NCI-H146 treated with DMSO at 0.1 percent for 48 hours (cell line): Measurements from ENCODE around the gene ZBTB46.
"Not testable (repeated sequence)": the region's sequence is repeated elsewhere in the genome, so short reads cannot be mapped to it uniquely, and the experiment has no call there.

Experiments
- DNase-seq: peaks from one replicate; lab custom pipeline; 2025; ENCODE audit not compliant: unreplicated experiment; lab: John Stamatoyannopoulos, UW

The ZBTB46 gene

DNA sequence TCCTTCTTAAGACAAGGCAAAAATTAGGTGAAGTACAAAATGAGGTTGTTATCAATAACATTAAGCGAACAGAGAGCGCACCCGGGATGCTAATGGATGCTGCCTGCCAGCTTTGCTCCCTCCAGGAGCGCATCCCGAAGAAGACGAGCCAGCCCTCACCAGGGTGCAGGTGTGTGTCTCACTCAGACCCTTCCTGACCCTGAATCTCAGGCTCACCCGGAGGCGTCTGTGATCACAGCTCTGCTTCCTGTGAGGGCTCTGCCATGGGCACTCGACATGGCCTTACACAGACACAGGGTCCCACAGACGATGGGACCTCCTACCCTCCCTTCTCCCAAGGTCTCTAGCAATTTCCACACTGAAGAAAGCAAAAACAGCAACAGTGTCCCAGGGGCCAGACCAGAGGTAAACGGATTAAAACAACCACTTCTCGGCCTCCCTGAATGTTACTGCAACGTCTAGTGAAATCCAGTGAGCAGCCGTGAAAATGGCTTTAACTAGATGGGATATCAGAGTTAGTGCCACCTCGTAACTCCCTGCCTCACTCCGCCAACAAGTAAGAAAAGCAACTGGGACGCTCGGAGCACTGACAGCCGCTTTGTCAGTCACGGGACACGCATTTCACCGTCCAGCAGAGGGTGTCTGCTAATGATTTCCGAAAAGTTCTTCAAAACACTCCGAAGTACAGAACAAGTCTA is 11.7 kb downstream of the ZBTB46 start:
- no peak for DNase-seq

DNA sequence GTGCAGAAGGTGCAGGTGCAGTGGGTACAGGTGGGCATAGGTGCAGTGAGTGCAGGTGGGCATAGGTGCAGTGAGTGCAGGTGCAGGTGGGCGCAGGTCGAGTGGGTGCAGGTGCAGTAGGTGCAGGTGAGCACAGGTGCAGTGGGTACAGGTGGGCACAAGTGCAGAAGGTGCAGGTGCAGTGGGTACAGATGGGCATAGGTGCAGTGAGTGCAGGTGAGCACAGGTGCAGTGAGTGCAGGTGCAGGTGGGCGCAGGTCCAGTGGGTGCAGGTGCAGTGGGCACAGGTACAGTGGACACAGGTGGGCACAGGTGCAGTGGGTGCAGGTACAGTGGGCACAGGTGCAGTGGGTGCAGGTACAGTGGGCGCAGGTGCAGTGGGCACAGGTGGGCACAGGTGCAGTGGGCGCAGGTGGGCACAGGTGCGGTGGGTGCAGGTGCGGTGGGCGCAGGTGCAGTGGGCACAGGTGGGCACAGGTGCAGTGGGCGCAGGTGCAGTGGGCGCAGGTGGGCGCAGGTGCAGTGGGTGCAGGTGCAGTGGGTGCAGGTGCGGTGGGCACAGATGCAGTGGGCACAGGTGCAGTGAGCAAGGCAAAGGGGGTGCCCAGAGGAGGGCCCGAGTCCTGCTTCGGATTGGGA is 15.3 kb downstream of the ZBTB46 start:
- no peak for DNase-seq

DNA sequence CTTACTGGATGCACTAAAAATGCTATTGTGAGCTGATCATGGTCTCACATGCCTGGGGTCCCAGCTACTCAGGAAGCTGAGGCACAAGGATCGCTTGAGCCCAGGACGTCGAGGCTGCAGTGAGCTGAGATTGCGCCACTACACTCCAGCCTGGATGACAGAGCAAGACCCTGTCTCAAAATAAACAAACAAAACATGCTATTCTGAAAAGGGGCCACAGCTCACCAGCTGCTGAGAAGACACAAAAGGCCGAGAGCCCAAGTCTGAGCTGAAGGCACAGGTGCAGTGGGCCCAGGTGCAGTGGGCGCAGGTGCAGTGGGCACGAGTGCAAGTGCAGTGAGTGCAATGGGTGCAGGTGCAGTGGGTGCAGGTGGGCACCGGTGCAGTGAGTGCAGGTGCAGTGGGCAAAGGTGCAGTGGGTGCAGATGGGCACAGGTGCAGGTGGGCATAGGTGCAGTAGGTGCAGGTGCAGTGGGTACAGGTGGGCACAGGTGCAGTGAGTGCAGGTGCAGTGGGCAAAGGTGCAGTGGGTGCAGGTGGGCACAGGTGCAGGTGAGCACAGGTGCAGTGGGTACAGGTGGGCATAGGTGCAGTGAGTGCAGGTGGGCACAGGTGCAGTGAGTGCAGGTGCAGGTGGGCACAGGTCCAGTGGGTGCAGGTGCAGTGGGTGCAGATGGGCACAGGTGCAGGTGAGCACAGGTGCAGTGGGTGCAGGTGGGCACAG is 16.0 kb downstream of the ZBTB46 start:
- no peak for DNase-seq

DNA sequence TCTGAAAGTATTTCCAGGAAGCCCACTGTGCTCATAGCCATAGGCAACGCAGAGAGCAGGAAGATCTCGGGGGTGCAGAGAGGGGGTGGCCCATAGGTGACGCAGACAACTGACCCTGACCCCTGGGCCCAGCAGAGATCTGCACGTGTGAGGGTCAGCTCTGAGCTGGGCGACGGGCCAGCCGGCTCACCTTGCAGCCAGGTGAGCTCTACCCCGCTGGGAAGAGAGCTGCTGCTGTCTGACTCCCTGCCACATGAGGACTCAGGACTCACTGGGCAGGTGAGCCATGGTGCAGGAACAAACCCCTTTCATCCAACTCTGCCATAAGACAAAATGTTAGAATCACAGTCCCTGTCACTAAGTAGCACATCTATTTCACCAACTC is 19.6 kb downstream of the ZBTB46 start:
- DNase-seq: no peak

DNA sequence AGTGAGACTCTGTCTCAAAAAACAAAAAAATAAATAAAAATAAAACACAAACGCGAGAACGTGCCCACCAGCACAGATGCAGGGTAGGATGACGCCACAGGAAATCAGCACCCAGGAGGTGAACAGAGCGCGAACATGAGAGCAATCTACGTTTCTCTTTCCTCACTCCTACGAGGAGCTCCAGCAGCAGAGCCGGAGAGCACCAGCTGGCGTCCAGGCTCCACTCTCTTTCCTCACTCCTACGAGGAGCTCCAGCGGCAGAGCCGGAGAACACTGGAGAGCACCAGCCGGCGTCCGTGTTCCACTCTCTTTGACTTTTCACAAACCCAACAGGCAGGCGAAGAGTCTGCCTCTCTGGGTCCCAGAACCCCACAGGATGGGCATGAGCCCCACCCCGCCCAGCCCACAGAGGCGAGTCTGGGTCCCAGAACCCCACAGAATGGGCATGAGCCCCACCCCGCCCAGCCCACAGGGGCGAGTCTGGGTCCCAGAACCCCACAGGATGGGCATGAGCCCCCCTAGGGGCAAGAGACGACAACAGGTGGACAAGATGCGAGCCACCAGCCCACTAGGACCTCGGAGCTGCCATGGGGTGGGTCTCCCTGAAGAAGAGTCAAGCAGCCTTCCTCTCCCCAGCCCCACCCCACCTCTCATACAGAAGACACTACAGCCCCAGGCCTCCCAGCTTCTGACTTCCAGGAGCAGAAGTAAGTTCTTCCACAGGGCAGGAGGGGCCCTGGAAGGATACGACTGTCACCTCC is 20.2 kb downstream of the ZBTB46 start:
- no peak for DNase-seq

DNA sequence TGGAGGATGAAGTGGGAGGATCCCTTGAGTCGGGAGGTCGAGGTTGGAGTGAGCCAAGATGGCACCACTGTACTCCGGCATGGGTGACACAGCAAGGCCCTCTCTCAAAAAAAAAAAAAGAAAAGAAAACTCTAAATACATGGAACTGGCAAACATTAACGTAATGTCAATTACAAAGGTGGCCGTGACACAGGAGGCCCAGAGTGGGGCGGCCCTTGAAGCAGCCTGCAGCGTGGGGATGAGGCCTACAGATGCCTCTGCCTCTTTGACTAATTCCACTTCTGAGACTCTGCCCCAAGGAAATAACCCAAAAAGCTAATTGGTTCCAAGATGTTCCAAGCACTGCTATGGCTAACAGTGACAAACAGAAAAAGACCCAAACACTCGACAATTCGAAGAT is 21.2 kb downstream of the ZBTB46 start:
- DNase-seq: no peak

DNA sequence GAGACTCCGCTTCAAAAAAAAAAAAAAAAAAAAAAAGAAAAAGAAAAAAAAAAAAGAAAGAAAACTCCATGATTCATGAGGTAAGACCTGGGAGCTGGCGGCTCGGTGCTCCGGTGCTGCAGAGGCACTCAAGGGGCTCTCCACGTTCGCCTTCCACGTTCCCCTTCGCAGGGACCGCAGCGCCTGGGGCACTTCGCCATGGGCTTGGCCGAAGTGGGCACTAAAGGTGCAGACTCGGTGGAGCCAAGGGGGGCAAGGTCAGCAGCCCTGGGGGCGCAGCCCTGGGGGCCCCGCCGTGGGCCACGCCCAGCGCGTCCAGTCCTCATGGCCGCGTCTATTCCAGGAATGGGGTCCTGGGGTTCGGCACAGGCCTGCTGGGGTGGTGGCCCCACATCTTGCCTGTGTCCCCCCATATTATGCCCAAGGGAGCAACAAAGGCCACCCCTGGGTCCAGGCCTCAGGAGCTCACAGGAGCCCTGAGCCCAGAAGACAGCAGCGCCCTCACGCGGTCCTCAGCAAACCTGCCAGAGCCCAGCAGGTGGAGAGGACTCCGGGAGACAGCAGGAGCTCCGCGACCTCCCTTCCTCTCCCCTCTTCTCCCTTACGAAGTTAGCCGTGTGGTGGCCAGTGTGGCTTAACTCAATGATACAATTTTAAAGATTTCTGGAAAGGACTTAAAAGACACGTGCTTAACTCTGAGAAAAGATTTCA is 21.9 kb downstream of the ZBTB46 start:
- DNase-seq: no peak

DNA sequence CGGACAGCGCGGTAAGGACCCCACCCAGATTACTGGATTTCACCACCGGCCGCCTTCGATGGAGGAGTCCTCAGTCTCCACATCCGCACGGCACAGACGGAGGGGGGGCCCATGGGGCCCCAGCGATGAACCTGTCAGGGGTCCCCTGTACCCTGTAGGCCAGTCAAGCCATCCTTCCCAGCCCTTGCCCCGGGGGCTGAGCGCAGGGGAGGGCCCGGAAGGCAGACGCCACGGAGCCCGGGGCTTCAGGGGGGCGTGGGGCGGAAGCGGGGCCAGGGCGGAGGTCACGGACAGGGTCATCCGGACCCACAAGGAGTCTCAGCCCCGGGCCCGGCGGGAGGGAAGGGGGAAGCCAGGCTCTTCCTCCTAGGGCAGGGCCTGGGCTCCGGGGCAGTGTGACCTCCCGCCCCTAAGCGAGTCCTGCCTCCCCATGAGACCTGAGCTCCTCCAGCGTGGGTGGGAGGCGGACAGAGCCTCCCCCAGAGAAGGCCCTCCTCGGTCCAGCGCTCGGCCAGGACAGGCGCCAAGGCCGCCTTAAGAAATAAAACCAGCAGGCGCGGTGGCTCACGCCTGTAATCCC is 22.8 kb downstream of the ZBTB46 start:
- no peak for DNase-seq

DNA sequence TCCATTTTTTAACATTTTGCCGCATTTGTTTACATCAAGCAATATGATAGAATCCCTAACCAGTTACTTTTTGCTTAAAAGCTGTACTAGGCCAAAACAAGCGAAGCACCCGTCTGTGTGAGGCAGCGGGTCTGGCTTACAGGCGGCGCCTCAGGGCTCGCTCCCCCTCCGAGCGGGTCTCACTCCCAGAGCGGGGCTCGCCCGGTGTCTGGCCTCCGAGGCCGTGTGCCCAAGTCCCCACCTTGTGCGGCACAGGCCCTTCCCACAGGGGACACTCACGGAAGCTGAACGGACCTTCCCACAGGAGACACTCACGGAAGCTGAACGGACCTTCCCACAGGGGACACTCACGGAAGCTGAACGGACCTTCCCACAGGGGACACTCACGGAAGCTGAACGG is 23.4 kb downstream of the ZBTB46 start:
- no peak for DNase-seq

DNA sequence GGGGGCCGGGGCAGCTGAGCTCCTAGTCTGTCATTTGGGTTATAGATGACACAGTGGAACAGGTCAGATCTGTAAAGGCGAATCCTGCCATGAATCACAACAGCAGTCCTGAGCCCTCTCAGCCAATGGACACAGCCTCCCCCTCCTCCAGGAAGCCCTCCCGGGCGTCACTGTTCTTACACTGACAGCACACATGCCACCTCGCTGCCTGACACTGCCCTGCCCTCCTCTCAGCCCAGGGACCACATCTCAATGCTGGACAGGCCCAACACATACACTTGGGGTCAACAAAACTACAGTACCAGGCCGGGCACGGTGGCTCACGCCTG is 26.8 kb downstream of the ZBTB46 start:
- DNase-seq: no peak

DNA sequence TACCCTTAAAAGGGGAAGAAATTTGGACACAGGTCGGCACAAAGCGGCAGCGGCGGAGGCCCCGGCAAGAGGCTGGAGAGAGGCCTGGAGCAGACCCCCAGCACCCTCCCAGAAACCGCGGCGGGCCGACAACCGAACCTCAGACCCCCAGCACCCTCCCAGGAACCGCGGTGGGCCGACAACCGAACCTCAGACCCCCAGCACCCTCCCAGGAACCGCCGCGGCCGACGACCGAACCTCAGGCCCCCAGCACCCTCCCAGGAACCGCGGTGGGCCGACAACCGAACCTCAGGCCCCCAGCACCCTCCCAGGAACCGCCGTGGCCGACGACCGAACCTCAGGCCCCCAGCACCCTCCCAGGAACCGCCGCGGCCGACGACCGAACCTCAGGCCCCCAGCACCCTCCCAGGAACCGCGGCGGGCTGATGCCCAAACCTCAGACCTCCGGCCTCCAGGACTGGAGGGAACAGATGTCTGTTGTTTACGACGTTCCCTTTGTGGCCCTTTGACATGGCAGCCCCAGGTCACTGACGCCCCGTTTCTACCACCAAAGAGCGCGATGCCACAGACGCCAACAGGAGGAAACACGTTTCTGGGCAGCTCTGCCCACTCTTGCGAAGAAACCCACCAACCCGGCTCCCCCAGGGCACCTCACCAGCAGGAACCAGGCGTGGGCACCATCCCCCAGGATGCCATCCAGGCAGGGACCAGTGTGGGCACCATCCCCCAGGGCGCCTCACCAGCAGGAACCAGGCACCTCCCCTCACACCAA is 28.4 kb downstream of the ZBTB46 start:
- DNase-seq: no peak

DNA sequence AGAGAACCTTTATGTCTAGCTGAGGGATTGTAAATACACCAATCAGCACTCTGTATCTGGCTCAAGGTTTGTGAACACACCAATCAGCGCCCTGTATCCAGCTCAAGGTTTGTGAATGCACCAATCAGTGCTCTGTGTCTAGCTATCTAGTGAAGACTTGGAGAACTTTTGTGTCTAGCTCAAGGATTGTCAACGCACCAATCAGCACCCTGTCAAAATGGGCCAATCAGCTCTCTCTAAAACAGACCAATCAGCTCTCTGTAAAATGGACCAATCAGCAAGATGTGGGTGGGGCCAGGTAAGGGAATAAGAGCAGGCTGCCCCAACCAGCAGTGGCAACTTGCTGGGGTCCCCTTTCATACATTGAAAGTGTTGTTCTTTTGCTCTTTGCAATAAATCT is 29.9 kb downstream of the ZBTB46 start:
- DNase-seq: not testable (repeated sequence)

DNA sequence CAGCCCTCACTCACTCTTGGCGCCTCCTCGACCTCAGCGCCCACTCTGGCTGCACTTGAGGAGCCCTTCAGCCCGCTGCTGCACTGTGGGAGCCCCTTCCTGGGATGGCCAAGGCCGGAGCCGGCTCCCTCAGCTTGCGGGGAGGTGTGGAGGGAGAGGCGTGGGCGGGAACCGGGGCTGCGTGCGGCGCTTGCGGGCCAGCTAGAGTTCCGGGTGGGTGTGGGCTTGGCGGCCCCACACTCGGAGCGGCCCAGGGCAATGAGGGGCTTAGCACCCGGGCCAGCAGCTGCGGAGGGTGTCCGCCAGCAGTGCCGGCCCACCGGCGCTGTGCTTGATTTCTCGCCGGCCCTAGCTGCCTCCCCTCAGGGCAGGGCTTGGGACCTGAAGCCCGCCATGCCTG is 30.7 kb downstream of the ZBTB46 start:
- DNase-seq: not testable (repeated sequence)

DNA sequence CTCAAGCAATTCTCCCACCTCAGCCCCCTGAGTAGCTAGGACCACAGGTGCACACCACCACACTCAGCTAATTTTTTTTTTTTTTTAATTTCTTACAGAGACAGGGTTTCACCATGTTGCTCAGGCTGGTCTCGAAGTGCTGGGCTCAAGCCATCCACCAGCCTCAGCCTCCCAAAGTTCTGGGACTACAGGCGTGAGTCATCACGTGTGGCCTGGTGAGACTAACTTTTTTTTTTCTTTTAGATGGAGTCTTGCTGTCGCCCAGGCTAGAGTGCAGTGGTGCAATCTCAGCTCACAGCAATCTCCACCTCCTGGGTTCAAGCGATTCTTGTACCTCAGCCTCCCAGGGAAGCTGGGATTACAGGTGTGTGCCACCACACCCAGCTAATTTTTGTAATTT is 31.9 kb downstream of the ZBTB46 start:
- DNase-seq: not testable (repeated sequence)

DNA sequence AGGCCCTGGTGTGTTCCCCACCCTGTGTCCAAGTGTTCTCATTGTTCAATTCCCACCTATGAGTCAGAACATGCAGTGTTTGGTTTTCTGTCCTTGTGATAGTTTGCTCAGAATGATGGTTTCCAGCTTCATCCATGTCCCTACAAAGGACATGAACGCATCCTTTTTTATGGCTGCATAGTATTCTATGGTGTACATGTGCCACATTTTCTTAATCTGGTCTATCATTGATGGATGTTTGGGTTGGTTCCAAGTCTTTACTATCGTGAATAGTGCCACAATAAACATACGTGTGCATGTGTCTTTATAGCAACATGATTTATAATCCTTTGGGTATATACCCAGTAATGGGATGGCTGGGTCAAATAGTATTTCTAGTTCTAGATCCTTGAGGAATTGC is 33.9 kb downstream of the ZBTB46 start:
- not testable (repeated sequence) for DNase-seq

DNA sequence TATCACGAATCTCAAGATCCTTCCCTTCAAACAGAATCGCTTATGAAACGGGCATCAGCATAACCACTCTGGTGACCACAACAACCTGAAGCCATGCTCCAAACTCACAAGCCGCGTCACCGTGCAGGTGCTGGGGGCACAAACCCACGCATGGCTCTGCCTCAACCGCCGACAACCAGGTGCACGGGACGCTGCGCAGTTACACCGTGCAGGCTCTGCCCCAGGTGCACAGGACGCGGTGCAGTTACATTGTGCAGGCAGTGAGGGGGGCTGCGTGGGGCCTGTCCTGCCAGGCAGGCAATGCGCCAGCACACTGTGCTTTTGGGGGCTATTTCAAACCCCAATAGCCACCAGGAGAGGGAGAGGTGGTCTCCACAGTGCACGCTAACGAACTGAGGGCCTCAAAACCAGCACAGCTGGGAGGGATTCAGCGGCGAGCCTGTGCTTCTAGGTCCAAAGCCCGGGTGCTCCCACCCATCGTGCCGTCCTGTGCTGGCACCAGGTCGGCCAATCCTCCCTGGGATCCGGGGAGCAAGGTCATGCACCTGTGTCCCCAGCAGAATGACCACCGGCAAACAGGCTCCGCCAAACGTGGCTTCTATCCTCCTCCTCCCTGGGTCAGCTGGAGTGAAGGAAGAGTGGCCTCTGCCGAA is 35.8 kb downstream of the ZBTB46 start:
- no peak for DNase-seq

DNA sequence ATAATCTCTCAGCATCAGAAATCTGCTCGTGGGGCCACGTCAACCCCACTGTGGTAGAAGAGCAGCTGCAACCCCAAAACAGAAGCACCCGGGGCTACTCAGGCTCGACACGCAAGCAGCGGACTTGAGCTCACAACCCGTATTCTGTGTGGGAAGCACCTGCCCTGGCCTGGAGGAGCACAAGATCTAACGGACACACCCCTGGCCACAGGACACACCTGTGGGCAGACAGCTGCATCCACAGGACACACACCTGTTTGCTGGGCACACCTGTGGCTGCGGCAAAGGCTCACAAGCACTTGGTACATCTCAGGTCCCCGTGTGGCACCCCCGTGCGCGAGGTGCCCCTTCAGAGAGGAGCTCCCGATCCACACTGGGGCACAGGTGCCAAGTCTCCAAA is 36.5 kb downstream of the ZBTB46 start:
- no peak for DNase-seq

DNA sequence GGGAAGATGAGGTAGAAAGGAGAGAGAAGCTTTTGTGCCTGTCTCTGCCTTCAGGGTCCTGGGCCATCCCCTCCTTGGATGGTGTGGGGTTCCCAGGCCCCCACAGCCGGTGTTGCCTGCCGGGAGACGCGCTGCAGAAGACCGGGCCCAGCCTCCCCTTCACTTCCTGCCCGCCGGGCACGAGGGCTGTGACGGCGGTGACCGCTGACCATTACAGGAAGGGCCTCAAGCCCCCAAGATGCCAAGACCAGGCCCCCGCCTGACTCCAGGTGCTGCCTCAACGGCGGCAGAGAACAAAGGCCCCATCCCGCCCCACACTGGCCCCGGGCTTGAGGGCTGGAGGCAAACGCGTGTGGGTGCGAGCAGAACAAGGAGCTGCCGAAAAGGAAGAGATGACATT is 38.2 kb downstream of the ZBTB46 start:
- DNase-seq: no peak

DNA sequence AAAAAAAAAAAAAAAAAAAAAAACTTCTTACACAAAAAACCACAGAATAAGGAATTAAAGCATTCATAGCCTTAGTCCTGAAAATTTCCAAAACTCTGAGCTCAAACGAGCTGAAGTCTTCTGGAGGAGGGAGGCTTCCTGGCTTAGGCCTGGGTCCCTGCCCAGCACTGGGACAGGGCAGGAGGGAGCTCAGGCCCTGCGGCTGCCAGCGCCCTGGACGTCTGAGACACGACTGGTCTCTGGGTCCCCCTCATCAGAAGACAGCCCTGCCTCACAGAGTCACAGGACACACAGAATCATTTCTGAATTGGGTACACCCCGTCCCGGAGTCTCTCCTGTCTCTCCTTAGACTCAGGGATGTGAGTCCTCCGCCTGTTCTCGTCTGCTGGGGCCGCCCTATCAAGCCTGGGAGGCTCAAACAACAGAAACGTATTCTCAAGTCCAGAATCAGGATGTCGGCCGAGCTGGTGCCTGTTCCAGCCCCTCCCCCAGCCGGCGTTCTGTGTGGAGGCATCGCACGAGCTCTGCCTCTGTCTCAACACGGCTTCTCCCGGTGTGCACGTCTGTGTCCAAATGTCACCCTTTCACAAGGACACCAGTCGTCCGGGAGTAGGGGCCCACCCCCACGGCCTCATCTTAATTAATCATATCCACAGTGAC is 39.4 kb downstream of the ZBTB46 start:
- no peak for DNase-seq
